ENCODE data around the gene IL4.

The IL4 gene

GRCh38 chr5:132695956-132696355, 22.2 kb downstream of the IL4 start:
- no peak for DNase-seq (ENCODE audit: low spot score)

GRCh38 chr5:132704875-132705274, 31.1 kb downstream of the IL4 start:
- no peak for DNase-seq (ENCODE audit: low spot score)

GRCh38 chr5:132708645-132709044, 34.9 kb downstream of the IL4 start:
- no peak for DNase-seq (ENCODE audit: low spot score)

GRCh38 chr5:132714456-132715307, 40.9 kb downstream of the IL4 start:
- no peak for DNase-seq (ENCODE audit: low spot score)

GRCh38 chr5:132718544-132719312, 44.9 kb downstream of the IL4 start:
- no peak for DNase-seq (ENCODE audit: low spot score)

GRCh38 chr5:132725745-132726144, 52.0 kb downstream of the IL4 start:
- DNase-seq (ENCODE audit: low spot score) = no peak

- no peak for DNase-seq (ENCODE audit: low spot score)
These were observed 56.1 kb downstream of the IL4 start for GRCh38 chr5:132729896-132730295.

Measured in Ammon's horn (tissue), 1 donor.